Measurements from ENCODE around the gene GTF2IRD1.

DNA sequence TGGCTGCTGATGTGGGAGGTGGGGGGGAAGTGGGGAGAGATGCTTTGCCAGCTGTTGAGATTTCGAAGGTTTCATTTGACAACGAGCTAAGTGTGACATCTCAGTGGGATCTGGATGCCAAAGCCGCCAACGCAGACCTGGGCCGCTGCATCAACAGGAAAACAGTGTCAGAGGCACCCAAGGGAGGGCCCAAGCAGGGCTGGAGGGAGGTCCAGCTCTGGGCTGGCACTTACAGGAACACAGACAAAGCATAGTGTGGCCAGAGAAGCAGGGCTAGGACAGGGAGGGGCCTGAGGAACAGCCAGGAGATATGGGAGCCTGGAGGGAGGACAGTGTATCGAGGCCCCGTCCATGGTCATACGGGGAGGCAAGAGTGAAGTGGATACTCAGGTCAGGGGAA is 73.1 kb downstream of the GTF2IRD1 start:
- TF ChIP-seq, protein P1, sequence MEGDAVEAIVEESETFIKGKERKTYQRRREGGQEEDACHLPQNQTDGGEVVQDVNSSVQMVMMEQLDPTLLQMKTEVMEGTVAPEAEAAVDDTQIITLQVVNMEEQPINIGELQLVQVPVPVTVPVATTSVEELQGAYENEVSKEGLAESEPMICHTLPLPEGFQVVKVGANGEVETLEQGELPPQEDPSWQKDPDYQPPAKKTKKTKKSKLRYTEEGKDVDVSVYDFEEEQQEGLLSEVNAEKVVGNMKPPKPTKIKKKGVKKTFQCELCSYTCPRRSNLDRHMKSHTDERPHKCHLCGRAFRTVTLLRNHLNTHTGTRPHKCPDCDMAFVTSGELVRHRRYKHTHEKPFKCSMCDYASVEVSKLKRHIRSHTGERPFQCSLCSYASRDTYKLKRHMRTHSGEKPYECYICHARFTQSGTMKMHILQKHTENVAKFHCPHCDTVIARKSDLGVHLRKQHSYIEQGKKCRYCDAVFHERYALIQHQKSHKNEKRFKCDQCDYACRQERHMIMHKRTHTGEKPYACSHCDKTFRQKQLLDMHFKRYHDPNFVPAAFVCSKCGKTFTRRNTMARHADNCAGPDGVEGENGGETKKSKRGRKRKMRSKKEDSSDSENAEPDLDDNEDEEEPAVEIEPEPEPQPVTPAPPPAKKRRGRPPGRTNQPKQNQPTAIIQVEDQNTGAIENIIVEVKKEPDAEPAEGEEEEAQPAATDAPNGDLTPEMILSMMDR (IDR thresholded peaks at IDR 0.05; ENCODE audit: poor library complexity): no peak
- TF ChIP-seq EZH2 (IDR thresholded peaks at IDR 0.05; ENCODE audit: borderline replicate concordance): no peak

Measured in hepatocyte (in vitro differentiated cells).